Mucosa of stomach (tissue), 1 donor: ENCODE measurements around the gene GFPT1.

Source experiments
- H3K27me3 ChIP-seq: one replicate; pipeline ENCODE4 v1.7.0; 2013; ENCODE audit warnings: mild to moderate bottlenecking, low read length; ENCODE audit not compliant: control insufficient read depth, insufficient read depth
- H3K36me3 ChIP-seq: one replicate; pipeline ENCODE4 v1.7.0; 2013; ENCODE audit warnings: low read length; ENCODE audit not compliant: control insufficient read depth, insufficient read depth
- H3K4me1 ChIP-seq: one replicate; pipeline ENCODE4 v1.7.0; 2013; ENCODE audit warnings: mild to moderate bottlenecking, low read length; ENCODE audit not compliant: control insufficient read depth, insufficient read depth
- H3K4me3 ChIP-seq: one replicate; pipeline ENCODE4 v1.7.0; 2013; ENCODE audit warnings: low read length
- H3K9ac ChIP-seq: one replicate; pipeline ENCODE4 v1.7.0; 2013; ENCODE audit warnings: mild to moderate bottlenecking, low read length, moderate library complexity
- H3K9me3 ChIP-seq: one replicate; pipeline ENCODE4 v1.7.0; 2013; ENCODE audit warnings: mild to moderate bottlenecking, low read length, moderate library complexity; ENCODE audit not compliant: control insufficient read depth
- donor health status: Pancreatic carcinoma.

GFPT1 gene

GRCh38 chr2:69397234-69397633, 10.2 kb upstream of the GFPT1 start:
- peaks cover 4% of the 10 kb centered on the region for H3K4me1 ChIP-seq
- no peak overlapping the region for H3K4me3 ChIP-seq
- H3K9me3 ChIP-seq: no peaks in the 10 kb centered on the region
- H3K9ac ChIP-seq: no peak overlapping the region
- H3K36me3 ChIP-seq: no peaks in the 10 kb centered on the region
- no peaks in the 10 kb centered on the region for H3K27me3 ChIP-seq

- no peaks in the 10 kb centered on the region for H3K27me3 ChIP-seq
- no peak overlapping the region for H3K4me3 ChIP-seq
- no peaks in the 10 kb centered on the region for H3K36me3 ChIP-seq
These were observed 8.8 kb upstream of the GFPT1 start for GRCh38 chr2:69395866-69396265.

GRCh38 chr2:69393963-69394362, 6.9 kb upstream of the GFPT1 start:
- no peaks in the 10 kb centered on the region for H3K36me3 ChIP-seq
- no peaks in the 10 kb centered on the region for H3K27me3 ChIP-seq
- peaks cover 16% of the 10 kb centered on the region for H3K4me1 ChIP-seq
- H3K9me3 ChIP-seq: no peaks in the 10 kb centered on the region
- H3K9ac ChIP-seq: no peak overlapping the region
- H3K4me3 ChIP-seq: no peak overlapping the region

More at GRCh38 chr2:69395866-69396265, 8.8 kb upstream of the GFPT1 start:
- H3K9ac ChIP-seq: no peak overlapping the region
- peaks cover 8% of the 10 kb centered on the region for H3K4me1 ChIP-seq
- no peaks in the 10 kb centered on the region for H3K9me3 ChIP-seq

- H3K4me1 ChIP-seq: peaks cover 21% of the 10 kb centered on the region
- no peak overlapping the region for H3K4me3 ChIP-seq
- H3K36me3 ChIP-seq: no peaks in the 10 kb centered on the region
- no peaks in the 10 kb centered on the region for H3K27me3 ChIP-seq
- H3K9me3 ChIP-seq: no peaks in the 10 kb centered on the region
- H3K9ac ChIP-seq: peak overlapping the region; percentile 9
These were observed 3.4 kb upstream of the GFPT1 start for GRCh38 chr2:69390471-69390870.

GRCh38 chr2:69390001-69390400, 3.0 kb upstream of the GFPT1 start:
- H3K9ac ChIP-seq: no peak overlapping the region

GRCh38 chr2:69389271-69389670, 2.2 kb upstream of the GFPT1 start:
- no peak overlapping the region for H3K4me3 ChIP-seq
- no peaks in the 10 kb centered on the region for H3K36me3 ChIP-seq
- H3K27me3 ChIP-seq: no peaks in the 10 kb centered on the region
- no peaks in the 10 kb centered on the region for H3K9me3 ChIP-seq
- peaks cover 21% of the 10 kb centered on the region for H3K4me1 ChIP-seq
- H3K9ac ChIP-seq: no peak overlapping the region

More at GRCh38 chr2:69390001-69390400, 3.0 kb upstream of the GFPT1 start:
- Histone ChIP-seq H3K27me3 (no peaks in the 10 kb centered on the region), H3K9me3 (no peaks in the 10 kb centered on the region), H3K36me3 (no peaks in the 10 kb centered on the region), H3K4me3 (no peak overlapping the region), H3K4me1 (peaks cover 21% of the 10 kb centered on the region)

GRCh38 chr2:69387770-69388481, 899 bp upstream of the GFPT1 start:
- H3K4me1 ChIP-seq: peaks cover 21% of the 10 kb centered on the region
- H3K9ac ChIP-seq: peak overlapping the region; percentile 58
- H3K27me3 ChIP-seq: no peaks in the 10 kb centered on the region
- H3K4me3 ChIP-seq: no peak overlapping the region
- H3K36me3 ChIP-seq: no peaks in the 10 kb centered on the region
- H3K9me3 ChIP-seq: no peaks in the 10 kb centered on the region

- H3K9ac ChIP-seq: peak overlapping the region; percentile 90
- no peaks in the 10 kb centered on the region for H3K27me3 ChIP-seq
- H3K4me1 ChIP-seq: peaks cover 35% of the 10 kb centered on the region
- no peaks in the 10 kb centered on the region for H3K36me3 ChIP-seq
- peak overlapping the region; percentile 40 for H3K4me3 ChIP-seq
- no peaks in the 10 kb centered on the region for H3K9me3 ChIP-seq
These were observed 667 bp downstream of the GFPT1 start for GRCh38 chr2:69386360-69386759.

- Histone ChIP-seq H3K27me3 (no peaks in the 10 kb centered on the region), H3K9me3 (no peaks in the 10 kb centered on the region), H3K4me3 (peak overlapping the region; percentile 40), H3K36me3 (no peaks in the 10 kb centered on the region), H3K9ac (peak overlapping the region; percentile 90), H3K4me1 (peaks cover 34% of the 10 kb centered on the region)
These were observed 1.4 kb downstream of the GFPT1 start for GRCh38 chr2:69385443-69386151.

- Histone ChIP-seq H3K4me3 (no peak overlapping the region), H3K4me1 (peaks cover 32% of the 10 kb centered on the region), H3K36me3 (no peaks in the 10 kb centered on the region), H3K9ac (peak overlapping the region; percentile 28), H3K9me3 (no peaks in the 10 kb centered on the region), H3K27me3 (no peaks in the 10 kb centered on the region)
These were observed 2.4 kb downstream of the GFPT1 start for GRCh38 chr2:69384618-69385081.

GRCh38 chr2:69383176-69383812, 3.7 kb downstream of the GFPT1 start:
- H3K9ac ChIP-seq: no peak overlapping the region
- no peaks in the 10 kb centered on the region for H3K9me3 ChIP-seq
- no peak overlapping the region for H3K4me3 ChIP-seq
- H3K27me3 ChIP-seq: no peaks in the 10 kb centered on the region
- H3K4me1 ChIP-seq: peaks cover 32% of the 10 kb centered on the region
- no peaks in the 10 kb centered on the region for H3K36me3 ChIP-seq

- H3K4me1 ChIP-seq: peaks cover 25% of the 10 kb centered on the region
- H3K9ac ChIP-seq: no peak overlapping the region
- H3K36me3 ChIP-seq: no peaks in the 10 kb centered on the region
- no peaks in the 10 kb centered on the region for H3K9me3 ChIP-seq
- H3K27me3 ChIP-seq: no peaks in the 10 kb centered on the region
- no peak overlapping the region for H3K4me3 ChIP-seq
These were observed 4.5 kb downstream of the GFPT1 start for GRCh38 chr2:69382547-69382946.
